ENCODE data around the gene TRIM44. TPM values are rescaled to one million over a fixed set of nuclear protein-coding genes. Genes with fewer than 3 reads are reported as not detected.
"Not testable (repeated sequence)": the region's sequence is repeated elsewhere in the genome, so short reads cannot be mapped to it uniquely, and the experiment has no call there.

TRIM44 gene
- total RNA-seq, 1 donor from 2014 or later = 25.4 TPM

DNA sequence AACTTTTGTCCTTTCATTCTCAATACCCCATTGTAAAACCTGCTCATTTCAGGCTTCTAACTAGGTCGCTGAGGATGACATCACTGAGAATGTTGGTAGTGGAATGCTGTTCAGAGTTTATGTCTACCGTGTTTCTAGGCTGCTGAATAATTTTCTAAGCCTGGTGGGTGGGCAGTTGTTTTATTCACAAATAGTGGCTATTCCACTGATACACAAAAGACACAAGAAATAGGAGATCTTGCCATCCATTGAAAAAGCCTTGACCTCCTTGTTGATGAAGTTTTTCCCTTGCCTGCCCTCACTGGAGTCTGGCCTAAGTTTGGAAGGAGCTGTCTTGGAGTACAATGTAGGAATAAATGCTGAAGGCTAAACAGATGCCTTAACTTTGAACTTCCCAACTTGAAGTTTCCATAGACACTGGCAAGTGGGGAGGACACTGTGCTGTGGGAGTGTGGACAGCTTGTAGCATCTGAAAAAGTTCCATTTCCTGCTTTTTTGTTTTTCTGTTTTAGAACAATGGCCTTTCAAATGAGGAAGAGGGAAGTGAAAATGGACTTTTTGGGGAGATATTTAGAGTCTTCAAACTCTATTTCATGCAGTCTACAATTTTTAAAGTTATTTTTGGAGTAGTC lies 59.2 kb downstream of the TRIM44 start:
- no peak for DNase-seq

DNA sequence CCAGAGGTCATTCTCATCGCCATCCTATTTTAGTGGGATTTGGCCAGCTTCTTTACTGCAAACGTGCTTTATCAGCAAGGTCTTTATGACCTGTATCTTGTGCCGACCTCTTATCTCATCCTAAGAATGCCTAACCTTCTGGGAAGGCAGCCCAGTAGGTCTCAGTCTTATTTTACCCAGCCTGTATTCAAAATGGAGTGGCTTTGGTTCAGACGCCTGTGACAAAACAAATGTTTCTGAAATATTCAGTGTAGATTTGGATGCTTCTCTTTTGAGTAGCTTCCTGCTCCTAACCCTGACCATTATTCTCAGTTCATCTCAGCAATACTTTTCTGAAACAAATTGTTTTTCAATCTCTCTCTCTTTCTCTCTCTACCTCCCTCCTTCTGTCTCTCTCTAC lies 60.1 kb downstream of the TRIM44 start:
- no peak for DNase-seq

DNA sequence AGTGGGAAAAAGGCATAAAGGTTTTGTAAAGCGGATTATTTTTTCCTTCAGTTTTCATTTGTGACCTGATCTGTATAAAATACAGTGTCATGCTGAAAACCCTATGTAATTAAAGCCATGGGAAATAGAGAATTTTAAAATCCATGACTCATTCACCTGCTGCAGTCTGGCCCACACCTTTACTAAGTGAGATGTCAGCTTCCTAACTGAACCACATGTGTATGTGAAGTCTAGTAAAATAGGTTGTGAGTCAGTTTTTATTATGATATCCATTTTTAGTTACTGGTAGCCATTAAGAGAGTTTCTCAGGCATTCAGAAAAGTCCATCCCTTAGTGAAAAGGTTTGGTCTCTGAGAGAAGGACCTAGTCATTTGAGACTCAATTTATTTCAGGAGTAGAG lies 60.9 kb downstream of the TRIM44 start:
- DNase-seq = no peak

DNA sequence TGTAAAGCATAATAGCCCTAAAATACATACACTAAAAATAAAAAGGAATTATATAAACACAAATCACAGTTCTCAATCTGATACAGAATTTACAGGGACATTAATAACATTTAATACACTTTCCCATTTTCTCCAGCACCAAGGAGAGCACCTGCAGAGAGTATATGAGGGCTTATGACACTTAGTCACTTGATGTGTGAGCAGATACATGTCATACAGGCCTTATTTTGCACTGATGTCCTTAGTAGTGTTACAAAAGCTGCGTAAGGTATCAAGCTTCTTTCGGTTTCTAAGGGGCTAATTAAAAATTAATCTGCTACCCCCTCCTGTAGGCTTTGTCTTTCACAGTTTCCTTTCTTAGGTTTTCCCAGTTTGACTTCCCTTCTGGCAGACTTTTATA lies 61.3 kb downstream of the TRIM44 start:
- peak; percentile 33 for DNase-seq

DNA sequence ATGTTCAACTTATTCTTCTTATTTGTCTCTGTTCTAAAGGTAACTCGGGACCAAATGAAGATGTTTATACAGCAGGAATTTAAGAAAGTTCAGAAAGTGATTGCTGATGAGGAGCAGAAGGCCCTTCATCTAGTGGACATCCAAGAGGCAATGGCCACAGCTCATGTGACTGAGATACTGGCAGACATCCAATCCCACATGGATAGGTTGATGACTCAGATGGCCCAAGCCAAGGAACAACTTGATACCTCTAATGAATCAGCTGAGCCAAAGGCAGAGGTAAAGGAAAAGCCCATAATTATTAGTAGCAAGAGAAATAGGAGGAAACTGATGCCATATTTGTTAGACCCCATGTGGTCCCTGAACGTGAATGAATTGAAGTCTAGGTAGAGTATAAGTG lies 63.3 kb downstream of the TRIM44 start:
- DNase-seq = peak; percentile 53

DNA sequence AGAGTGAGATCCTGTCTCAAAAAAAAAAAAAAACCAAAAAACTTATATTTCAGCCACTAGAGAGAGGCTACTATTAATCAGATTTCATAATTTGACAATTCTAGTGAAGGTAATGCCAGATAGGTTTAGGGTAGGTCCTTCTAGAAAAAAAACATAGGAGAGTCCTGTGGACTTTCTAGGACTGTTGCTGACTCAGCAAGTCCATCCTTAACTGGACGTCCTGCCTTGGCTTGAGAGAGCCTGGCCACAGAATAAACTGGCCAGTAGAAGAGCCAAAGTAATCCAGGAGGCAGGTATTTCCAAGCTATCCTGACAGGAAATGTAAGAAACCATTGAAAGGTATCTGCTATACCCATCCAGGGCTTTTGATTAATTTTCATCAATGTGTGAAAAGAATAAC lies 64.6 kb downstream of the TRIM44 start:
- DNase-seq = no peak

DNA sequence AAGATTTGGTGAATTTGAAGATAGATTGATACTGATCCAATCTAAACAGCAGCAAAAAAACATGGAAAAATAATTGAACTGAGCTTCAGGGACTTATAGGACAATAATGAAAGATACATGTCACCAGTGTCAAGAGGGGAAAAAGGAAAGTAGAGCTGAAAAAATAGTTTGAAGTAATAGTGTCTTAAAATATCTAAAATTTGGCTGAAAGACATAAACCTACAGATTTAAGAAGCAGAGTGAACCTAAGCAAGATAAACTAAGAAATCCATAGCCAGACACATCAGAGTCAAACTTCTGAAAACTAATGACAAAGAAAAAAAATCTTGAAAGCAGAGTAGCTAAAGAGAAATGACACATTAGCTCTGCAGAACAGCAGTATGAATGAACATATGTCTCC lies 67.7 kb downstream of the TRIM44 start:
- no peak for DNase-seq

DNA sequence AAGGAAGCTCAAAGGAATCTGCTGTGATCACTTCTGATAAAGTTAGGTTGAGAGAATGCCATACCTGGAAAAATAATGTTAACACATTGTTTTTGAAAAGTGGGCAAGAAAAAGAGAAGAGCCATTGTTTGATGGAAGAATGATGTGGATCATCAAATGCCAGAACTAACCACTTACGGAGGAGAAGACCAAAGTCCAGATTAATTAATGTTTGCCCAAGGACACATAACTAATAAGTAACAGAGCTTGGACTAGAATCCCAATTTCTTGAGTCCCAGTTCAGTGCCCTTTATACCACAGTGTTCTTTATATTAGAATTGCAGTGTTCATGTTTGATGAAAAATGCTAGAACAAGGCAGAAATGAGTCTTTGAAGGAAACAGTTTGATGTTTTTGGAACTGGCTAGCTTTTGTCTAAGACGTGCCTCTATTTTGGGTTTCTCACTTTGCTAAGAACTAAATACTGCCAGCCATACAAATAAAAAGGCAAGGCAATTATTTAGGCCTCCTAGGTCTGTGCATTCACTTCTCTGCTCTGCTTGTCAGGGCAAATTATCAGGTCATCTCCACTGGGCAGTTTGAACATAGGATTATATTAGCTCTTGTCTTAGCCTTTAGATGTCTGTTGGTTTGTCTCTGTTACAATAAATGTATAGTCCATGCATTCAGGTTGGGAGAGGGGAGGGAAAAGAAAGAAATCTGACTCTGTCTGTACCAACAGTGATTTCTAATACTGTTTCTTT lies 72.3 kb downstream of the TRIM44 start:
- DNase-seq = no peak

DNA sequence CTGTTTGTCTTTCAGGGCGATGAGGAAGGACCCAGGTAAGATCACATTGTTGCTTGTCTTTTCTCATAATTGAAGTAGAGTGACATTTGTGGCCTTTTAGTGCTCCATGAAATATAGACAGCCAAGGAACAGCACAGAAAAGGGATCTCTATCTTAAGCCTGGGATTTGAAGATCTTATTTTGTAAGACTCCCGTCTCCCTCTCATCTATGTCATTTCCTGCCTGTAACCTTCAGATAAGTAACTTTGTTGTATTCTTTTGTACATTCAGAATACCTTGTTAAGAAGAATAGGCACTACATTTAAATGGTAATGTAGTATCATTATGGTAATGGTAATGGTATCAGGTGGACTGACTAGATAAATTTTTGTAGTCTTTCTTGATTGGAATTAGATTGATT lies 72.8 kb downstream of the TRIM44 start:
- peak; percentile 54 for DNase-seq

DNA sequence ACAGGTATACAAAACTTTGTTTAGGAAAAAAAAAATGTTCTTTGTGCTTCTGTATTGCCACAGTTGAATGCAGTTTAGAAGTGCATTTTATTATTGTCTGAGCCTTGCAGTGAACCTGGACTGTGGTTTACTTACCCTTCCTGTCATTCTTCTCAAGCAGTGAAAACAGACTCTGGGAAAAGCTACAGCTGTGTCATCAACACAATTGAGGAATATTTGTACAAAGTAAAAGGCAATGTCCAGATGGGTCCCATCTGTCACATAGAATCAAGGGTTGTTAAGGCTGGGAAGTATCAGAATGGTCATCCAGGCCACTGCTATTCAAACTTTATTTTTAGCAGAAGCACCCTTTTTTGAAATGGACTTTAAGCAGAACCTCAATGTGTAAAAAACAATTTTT lies 73.3 kb downstream of the TRIM44 start:
- peak; percentile 79 for DNase-seq

DNA sequence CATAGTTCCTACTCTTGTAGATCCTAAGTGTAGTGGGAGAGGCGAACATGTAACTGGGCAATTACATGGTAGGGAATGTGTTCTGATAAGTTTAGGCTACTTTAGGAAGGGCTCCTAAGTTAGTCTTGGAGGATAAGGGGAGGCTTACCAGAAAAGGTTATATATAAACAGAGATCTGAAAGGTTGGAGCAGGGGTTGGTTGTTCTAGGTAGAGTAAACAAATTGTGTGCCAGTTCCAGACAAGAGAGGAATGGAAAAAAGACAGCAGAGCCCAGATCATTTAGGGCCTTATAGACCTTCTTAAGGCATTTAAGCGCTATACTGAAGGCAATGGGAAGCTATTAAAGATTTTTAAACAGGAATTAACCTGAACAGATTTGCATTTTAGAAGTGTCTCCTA lies 74.4 kb downstream of the TRIM44 start:
- no peak for DNase-seq

DNA sequence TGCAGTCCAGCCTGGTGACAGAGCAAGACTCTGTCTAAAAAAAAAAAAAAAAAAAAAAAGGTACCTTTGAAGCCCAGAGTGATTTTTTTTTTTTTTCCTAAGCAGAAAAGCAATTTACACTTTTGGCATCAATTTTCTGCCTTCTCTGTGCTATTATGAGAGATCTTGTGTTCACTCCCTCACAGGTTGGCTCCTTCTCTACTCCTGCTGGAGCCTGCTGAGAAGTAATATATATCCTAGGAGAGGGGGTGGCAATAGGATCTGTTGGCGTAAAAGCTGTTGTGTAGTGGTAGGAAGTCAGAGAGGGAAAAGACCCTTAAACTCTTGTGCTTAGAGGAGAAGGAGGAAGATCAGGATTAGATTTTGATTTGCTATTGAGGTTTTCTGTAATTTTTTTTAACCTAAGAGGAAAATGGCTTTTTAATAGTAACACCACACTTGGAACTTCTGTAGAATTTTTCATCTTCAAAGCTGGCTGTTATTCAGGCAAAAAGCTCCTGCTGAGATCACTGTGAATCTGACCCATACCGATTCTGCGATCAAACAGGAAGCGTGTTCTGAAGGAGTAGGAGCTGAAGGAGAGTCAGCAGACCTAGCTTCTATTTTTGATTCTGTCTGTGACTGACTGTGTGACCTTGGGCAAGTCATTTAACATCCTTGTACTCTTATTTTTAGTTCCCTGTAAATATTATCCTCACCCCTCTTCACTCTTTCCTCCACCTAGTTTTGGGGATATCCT lies 77.7 kb downstream of the TRIM44 start:
- peak; percentile 12 for DNase-seq

DNA sequence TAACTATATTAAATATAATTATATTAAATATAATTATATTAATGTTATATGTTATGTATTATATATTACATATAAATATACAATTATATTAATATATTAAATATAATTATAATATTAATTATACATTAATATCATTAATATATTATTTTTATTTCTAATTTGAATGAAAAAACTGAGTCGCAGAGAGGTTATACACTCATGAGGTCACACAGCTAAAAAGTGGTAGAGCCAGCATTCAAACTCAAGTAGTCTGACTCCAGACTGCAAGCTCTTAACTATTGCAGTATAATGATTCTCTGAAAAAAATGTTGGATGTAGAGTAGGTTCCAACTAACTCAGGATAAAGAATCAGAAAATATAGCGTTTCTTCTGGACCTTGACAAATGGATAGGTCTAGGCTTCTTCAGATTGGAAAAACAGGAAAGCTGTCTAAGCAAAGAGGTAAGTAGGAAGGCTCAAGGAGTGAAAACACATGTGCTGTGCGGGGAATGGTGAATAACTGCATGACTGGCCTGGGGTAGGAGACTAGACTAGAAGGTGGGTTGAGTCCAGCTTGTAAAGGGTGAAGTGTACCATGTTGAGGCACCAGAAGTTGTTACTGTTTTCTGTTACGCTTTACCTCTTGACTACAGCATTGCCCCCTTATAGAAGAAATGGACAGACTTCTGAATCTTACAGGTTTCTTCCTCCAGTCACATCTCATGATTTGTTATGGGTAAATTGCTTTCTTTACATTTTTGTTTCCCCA lies 80.3 kb downstream of the TRIM44 start:
- no peak for DNase-seq

DNA sequence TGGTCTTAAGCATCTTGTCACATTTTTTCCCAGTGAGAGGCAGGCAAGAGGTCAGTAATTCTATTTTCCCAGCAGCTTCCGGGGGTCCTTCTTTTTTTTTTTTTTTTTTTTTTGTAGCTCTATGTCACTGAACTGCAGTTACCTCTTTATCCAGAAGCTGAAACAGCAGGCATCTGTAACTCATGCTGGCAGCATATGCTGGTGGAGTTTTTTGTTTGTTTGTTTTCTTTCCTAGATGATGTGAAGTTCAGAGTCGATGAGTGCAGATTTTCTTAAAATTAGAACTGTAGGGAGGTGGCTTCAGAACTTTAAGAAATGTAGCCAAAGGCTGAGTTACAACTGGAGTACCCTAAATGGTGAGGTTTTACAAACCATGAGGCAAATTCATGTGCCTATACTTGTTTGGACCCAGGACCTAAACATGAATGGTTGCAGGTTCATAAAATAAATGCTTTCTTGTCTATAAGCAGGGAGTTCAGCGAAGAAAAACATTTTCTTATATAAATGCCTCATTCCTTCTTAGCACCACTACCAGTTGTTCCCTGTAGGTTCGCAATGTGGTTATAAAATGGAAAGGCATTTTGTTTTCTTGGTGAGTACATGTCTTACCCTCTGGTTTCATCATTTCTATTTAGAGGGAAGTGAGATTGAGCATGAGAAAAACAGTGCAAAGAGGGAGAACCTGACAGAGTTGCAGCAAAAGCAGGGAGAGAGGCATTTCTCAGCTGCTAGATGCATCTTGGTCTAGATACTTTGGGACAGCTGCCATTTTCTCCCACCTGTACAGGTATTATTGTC lies 84.0 kb downstream of the TRIM44 start:
- DNase-seq = no peak

DNA sequence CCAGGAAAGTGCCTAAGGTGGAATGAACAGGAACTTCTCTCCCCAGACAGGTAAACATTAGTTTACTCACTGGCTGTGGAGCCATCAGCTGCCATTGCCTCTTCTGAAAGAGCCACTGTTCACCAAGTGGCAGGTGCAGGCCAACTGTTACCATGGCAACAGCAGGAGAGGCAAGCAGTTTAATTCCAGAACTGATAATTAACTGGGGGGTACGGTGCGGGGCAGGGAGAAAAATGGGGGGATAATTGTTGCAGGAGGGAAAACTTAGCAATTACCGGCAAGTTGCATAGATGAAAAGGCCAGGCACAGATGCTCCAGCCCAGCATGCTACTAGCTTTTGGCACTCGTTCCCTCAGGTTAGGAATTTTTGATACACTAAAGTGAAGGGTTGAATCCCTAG lies 85.1 kb downstream of the TRIM44 start:
- DNase-seq = no peak

DNA sequence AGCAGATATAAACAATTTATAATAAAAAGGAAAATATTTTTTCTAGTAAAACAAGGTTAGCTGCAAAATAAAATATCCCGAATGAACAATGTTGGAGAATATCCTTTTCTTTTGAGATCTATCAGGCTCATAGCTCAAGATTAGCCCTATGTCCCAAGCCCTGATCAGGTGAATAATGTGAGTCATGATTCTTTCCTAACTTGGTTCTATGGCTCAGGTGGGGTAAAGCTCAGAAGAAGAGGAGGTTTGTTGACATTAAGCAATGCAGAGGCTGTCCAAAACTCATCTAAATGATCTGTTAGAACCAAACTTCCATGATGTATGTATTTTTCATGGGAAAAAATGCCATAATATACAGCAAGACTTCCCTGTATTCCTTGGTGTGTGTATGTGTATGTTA lies 86.1 kb downstream of the TRIM44 start:
- no peak for DNase-seq

DNA sequence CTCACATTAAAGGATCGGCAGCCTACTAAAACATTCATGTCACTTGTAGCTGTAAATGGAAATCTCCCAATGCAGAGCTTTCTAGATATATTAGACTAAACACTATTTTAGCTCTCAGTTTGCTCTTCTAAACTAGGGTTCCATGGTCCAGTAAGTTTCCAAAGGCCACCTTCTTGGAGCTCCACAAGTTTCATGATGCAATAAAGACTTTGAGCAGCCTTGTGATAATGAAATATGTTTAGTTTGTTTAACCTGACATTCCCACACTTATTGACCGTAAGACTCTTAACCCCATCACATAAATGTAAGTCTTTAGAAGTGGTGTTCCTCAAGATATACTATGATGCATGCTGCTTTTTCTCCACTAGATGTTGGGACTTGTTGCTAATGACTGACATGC lies 87.7 kb downstream of the TRIM44 start:
- DNase-seq = no peak

DNA sequence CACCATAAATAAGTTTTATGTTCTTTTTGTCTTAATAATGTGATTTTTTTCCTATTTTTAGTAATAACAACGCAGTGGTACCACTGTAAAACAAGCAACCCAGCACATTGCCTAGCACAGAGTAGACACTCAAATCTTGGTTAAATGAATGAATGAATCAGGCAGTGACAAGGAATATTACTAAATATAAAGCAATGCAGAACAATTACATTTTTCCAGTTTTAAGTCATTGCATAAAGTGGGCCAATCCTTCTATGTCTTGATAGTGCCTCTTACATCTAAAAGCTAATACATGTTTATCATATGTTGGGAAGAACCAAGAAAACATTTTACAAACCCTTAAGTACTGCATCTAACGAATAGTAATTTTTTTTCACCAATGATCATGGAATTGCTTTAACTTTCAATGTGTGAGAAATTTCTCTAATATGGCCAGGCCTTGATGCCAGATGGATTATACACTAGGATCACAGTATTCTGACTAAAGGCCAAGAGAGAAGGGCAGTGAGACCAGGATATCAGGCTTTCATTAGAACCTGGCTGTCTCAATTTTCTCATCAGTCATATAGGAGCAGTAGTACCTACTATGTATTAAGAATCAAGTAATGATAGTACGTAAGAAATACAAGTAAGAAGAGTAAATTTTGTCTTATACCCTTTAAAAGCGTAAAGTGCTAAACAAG lies 88.5 kb downstream of the TRIM44 start:
- no peak for DNase-seq

DNA sequence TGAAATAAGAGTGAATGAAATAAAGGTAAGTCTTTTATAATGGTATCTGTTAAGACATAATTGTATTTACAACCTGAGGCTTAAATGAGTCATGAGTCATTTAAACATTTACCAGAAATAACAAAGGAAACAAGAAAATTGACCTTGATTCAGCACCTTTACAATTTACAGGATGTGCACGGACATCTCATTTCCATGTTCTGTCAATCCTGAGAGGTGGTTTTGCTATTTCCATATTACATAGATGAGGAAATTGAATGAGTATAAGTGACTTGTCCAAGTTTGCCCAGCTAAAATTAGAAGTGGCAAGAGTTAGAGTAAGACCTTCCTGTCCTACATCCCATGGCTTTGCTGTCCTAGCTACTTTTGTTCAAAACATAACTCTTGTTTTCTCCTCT lies 89.1 kb downstream of the TRIM44 start:
- DNase-seq = peak; percentile 48

DNA sequence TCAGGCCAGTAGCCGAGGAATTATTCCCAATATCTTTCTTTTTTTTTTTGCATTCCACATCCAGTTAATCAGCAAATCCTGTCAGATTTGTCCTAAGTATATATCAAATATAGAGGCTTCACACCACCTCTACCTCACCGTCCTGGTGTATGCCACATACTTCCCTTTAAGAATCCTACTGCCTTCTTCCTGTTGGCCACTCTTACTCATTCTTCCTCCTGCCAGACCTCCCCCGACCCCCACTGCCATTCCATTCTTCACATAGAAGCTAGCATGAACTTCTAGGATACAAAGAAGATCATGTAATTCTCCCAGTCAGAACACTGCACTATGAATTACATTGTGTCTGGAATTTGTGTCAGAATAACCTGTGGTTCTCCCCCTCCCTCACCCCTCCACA lies 89.5 kb downstream of the TRIM44 start:
- DNase-seq = peak; percentile 31

DNA sequence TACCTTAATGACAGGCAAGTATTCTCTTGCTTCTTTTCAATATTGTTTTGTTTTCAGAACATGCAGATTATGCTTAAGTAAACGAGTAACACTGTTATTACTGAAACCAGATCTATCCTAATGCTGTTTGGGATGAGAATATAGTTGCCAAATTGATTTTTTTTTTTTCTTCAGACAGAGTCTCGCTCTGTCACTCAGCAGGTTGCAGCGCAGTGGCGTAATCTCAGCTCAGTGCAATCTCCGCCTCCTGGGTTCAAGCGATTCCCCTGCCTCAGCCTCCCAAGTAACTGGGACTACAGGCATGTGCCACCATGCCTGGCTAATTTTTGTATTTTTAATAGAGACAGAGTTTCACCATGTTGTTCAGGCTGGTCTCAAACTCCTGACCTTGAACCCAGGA lies 91.0 kb downstream of the TRIM44 start:
- DNase-seq = not testable (repeated sequence)

DNA sequence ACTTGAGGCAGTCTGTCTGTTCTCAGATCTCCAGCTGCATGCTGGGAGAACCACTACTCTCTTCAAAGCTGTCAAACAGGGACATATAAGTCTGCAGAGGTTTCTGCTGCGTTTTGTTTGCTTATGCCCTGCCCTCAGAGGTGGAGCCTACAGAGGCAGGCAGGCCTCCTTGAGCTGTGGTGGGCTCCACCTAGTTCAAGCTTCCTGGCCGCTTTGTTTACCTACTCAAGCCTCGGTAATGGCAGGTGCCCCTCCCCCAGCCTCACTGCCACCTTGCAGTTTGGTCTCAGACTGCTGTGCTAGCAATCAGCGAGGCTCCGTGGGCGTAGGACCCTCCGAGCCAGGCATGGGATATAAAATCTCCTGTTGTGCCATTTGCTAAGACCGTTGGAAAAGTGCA lies 97.4 kb downstream of the TRIM44 start:
- DNase-seq = not testable (repeated sequence)
